Measurements from ENCODE around the gene TMEM87B. TPM values are rescaled to one million over a fixed set of nuclear protein-coding genes. Genes with fewer than 3 reads are reported as not detected.

The TMEM87B gene
- total RNA-seq, 2 donors from 2014 or later, result 26.1 to 35.3 TPM

DNA sequence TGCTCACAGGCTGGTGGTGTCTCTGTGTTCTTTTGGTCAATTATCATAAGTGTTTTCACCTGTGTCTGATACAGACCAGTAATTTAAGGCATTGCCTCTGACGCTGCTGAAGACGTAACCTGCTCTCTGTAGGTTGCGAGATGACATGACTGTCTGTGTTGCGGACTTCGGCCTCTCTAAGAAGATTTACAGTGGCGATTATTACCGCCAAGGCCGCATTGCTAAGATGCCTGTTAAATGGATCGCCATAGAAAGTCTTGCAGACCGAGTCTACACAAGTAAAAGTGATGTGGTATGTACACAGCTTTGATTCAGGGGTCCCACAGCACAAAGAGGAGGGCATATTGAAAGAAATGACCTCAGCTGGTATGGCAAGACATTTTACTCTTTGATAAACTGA lies 33.8 kb upstream of the TMEM87B start:
- no peak for TF ChIP-seq CTCF (IDR thresholded peaks at IDR 0.05)
- Histone ChIP-seq H3K36me3 (peaks cover 22% of the 10 kb centered on the region), H3K27me3 (replicated peaks; ENCODE audit: insufficient read depth) (no peaks in the 10 kb centered on the region), H3K27ac (no peak overlapping the region), H3K4me3 (no peak overlapping the region), H3K4me1 (ENCODE audit: control insufficient read depth in 1 of 2, low read depth in 2 of 2) (no peaks in the 10 kb centered on the region), H3K9me3 (no peaks in the 10 kb centered on the region)
- ATAC-seq (ENCODE audit: insufficient number of reproducible peaks, low FRiP score, low read depth), result no peak
- no peak for DNase-seq (ENCODE audit: low spot score)

GRCh38 chr2:112021781-112022231 lies 33.3 kb upstream of the TMEM87B start:
- Histone ChIP-seq H3K4me1 (ENCODE audit: control insufficient read depth in 1 of 2, low read depth in 2 of 2) (no peaks in the 10 kb centered on the region), H3K27me3 (replicated peaks; ENCODE audit: insufficient read depth) (no peaks in the 10 kb centered on the region), H3K4me3 (no peak overlapping the region), H3K36me3 (peaks cover 22% of the 10 kb centered on the region), H3K9me3 (no peaks in the 10 kb centered on the region), H3K27ac (no peak overlapping the region)
- ATAC-seq (ENCODE audit: insufficient number of reproducible peaks, low FRiP score, low read depth) (no peak), DNase-seq (ENCODE audit: low spot score) (no peak)
- no peak for TF ChIP-seq CTCF (IDR thresholded peaks at IDR 0.05)

GRCh38 chr2:112023707-112024106 lies 31.4 kb upstream of the TMEM87B start:
- H3K27ac ChIP-seq, result no peak overlapping the region
- no peaks in the 10 kb centered on the region for H3K27me3 ChIP-seq (replicated peaks; ENCODE audit: insufficient read depth)
- no peak overlapping the region for H3K4me3 ChIP-seq
- ATAC-seq (ENCODE audit: insufficient number of reproducible peaks, low FRiP score, low read depth) (no peak), DNase-seq (ENCODE audit: low spot score) (no peak)
- no peaks in the 10 kb centered on the region for H3K9me3 ChIP-seq
- peaks cover 3 to 5% of the 10 kb centered on the region in 2 donors for H3K4me1 ChIP-seq (ENCODE audit: control insufficient read depth in 1 of 2, low read depth in 2 of 2)
- peaks cover 22% of the 10 kb centered on the region for H3K36me3 ChIP-seq
- TF ChIP-seq CTCF (IDR thresholded peaks at IDR 0.05), result no peak

- Histone ChIP-seq H3K4me3 (no peak overlapping the region), H3K27me3 (replicated peaks; ENCODE audit: insufficient read depth) (no peaks in the 10 kb centered on the region), H3K9me3 (no peaks in the 10 kb centered on the region), H3K36me3 (peaks cover 22% of the 10 kb centered on the region), H3K27ac (no peak overlapping the region), H3K4me1 (ENCODE audit: control insufficient read depth in 1 of 2, low read depth in 2 of 2) (peaks cover 6 to 8% of the 10 kb centered on the region in 2 donors)
- no peak for TF ChIP-seq CTCF (IDR thresholded peaks at IDR 0.05)
- no peak for ATAC-seq (ENCODE audit: insufficient number of reproducible peaks, low FRiP score, low read depth)
- no peak for DNase-seq (ENCODE audit: low spot score)
Observed at GRCh38 chr2:112024231-112024630, 30.8 kb upstream of the TMEM87B start.

DNA sequence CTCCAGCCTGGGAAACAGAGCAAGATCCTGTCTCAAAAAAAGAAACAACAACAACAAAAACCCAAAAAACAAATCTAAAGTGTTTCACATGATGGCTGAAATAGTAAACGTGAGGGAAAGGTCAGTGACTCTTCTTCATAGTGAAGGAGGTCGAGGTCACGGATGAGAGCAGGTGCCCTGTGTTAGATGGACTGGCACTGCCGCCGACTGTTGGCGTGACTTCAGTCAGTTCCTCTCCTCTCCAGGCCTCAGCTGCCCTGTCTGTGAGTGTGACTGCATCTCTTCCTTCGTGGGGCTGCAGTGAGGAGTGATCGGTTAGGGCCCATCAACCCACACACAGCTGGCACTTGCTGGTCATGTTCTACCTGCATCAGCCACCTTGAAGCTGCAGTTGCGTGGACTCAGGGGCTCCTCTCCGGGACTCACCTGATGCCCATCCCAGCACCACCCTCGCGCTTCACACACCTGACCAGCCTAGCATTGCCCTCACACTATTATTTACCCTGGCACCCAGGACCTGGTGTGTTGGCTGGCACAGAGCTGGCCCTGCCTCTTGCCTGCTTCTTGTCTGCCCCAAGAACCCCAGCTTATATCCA lies 30.1 kb upstream of the TMEM87B start:
- peaks cover 8 to 15% of the 10 kb centered on the region in 2 donors for H3K4me1 ChIP-seq (ENCODE audit: control insufficient read depth in 1 of 2, low read depth in 2 of 2)
- ATAC-seq (ENCODE audit: insufficient number of reproducible peaks, low FRiP score, low read depth) (no peak), DNase-seq (ENCODE audit: low spot score) (no peak)
- no peak overlapping the region for H3K4me3 ChIP-seq
- H3K27me3 ChIP-seq (replicated peaks; ENCODE audit: insufficient read depth), result no peaks in the 10 kb centered on the region
- H3K36me3 ChIP-seq, result peaks cover 22% of the 10 kb centered on the region
- no peaks in the 10 kb centered on the region for H3K9me3 ChIP-seq
- no peak overlapping the region for H3K27ac ChIP-seq
- no peak for TF ChIP-seq CTCF (IDR thresholded peaks at IDR 0.05)

Measured in thoracic aorta (tissue), 2 donors.